HG03342 (cell line): ENCODE data around the gene TSPAN2.

Source experiments
- ATAC-seq: cut with Tn5 transposase; IDR thresholded peaks from one replicate; pipeline ENCODE4 v1.9.1; 2021; ENCODE audit warnings: mild to moderate bottlenecking, moderate library complexity; ENCODE audit not compliant: unreplicated experiment

The TSPAN2 gene

GRCh38 chr1:115076384-115076915, 12.9 kb downstream of the TSPAN2 start:
- no peak for ATAC-seq

- ATAC-seq: no peak
Observed at GRCh38 chr1:115074839-115075534, 14.3 kb downstream of the TSPAN2 start.

GRCh38 chr1:115073298-115074087, 15.8 kb downstream of the TSPAN2 start:
- no peak for ATAC-seq

GRCh38 chr1:115071012-115071664, 18.2 kb downstream of the TSPAN2 start:
- no peak for ATAC-seq

GRCh38 chr1:115069659-115070308, 19.5 kb downstream of the TSPAN2 start:
- ATAC-seq: no peak

DNA sequence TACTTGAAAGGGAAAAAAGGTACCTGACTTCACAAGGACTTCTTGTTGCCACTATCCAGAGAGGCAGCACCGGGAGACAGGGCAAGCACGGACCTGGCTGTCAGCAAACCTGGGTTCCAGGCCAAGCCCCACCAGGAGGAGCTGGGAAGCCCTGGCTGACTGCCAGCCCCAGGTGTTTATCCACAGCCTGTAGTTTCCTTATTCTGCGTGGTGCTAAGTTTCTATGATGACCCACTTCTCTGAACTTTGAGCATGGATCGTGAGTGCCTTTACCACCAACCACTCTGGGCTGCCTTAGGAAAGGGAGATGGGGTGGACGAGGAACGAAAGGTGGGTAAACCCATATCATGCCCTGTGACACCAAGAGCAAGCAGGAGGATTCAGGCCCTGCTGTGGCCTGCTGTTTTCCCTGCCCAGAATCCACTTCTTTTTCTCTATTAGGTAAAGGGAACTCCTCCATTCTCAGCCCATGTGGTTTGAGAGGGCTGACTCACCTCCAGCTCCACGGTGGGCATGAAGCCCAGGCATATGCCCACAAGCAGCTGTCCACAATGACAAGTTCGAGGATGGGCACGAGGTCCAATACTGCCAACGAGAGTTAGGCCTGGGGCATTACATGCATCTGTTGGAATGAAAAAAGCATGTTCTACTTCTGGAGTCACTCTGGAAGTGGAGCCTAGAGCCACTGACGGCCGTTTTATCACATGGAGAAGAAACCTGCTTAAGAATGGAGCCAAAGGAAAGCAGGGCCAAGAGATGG, 20.3 kb downstream of the TSPAN2 start:
- ATAC-seq: no peak

GRCh38 chr1:115067161-115067859, 22.0 kb downstream of the TSPAN2 start:
- no peak for ATAC-seq

GRCh38 chr1:115065021-115065420, 24.3 kb downstream of the TSPAN2 start:
- no peak for ATAC-seq

DNA sequence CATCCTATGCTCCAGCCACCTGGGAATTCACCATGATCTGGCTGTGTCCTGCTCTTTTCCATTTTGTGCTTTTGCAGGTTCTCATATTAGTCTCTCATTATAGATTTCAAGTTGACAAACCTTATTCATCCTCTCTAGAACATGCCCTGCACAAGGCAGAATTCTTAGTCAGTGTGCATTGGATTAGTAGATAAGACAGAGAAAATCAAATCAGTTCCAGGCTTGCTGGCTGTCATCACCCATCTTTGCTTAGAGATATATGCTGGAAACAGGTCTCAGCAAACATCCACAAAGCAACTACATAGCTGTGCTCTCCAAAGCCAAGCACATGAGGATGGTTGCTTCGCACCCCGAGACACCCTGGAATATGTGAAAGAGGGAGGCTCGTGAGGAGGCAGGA, 24.8 kb downstream of the TSPAN2 start:
- no peak for ATAC-seq

- ATAC-seq: no peak
Observed at GRCh38 chr1:115063228-115063901, 25.9 kb downstream of the TSPAN2 start.

- ATAC-seq: peak; percentile 74
Observed at GRCh38 chr1:115062542-115063004, 26.7 kb downstream of the TSPAN2 start.

DNA sequence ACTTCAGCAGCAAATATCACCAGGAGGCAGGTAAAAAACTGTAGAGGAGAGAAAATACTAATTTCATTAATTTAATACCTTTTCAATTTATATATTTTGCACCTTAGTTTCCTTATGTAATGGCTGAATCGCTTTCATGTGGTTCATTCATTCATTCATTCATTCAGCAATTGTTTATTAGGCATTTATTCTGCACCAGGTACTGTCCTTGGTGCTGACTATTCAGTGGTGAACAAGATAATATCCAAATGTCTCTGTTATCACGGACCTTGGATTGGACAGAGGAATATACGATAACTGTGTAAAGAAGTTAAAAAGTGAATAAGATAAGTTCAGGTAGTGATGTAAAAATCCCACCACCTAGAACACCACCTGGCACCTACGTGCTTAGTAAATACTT, 28.8 kb downstream of the TSPAN2 start:
- ATAC-seq: no peak

DNA sequence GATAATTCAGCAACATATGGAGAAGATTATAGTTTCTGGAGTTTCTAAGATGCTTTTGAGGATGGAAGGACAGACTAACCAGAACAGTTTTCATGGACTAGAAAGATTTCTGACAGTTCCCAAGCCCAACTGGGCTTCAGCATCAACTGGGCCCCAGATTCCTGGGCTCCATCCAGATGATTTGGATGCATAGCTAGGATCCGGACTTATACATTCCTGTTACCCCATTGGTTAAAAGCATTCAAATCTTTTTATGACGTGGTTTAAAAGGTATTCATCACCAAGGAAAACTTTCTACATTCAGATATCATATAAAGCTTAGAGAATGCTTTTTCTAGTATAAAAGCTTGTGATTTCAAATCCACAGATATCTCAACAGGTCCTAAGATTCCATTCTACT, 30.0 kb downstream of the TSPAN2 start:
- ATAC-seq: no peak

- ATAC-seq: no peak
Observed at GRCh38 chr1:115057661-115058254, 31.5 kb downstream of the TSPAN2 start.

DNA sequence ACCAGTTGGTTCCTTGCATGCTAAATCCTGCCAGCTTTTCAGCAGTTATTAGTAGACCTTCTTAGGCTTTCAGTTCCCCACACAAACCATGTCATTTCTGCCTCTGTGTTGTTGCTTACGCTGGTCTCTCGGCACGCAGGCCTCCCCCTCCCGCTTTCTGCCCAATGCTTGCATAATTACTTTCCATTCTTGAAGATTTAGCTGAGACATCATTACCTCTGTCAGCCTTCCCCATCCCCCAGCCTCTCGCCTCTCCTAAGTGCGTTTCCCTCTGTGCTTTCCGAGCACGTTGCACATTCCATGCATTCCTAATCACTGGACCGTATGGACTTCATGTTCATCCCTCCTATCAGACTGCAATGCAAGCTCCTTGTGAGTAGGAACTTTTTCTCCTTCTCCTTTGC, 32.9 kb downstream of the TSPAN2 start:
- no peak for ATAC-seq

GRCh38 chr1:115052454-115053083, 36.7 kb downstream of the TSPAN2 start:
- ATAC-seq: peak; percentile 94

DNA sequence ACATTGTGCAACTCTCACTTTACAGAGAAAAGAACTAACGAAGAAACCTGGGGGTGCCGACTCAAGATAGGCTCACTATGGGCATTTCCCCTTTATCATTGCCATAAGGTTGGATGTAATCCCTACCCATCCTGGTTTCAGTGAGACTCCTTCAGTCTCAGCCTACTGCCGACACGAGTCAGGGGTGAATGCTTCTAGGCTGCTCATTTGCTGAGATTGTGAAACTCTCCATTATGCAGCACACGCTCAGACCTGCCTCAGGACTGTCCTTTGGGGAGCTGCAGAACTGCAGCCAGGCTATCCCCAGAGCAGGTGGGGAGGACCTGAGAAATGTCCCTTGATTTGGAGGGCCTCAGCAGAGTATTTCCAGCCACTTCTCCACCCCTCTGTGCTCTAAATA, 37.5 kb downstream of the TSPAN2 start:
- ATAC-seq: no peak

- ATAC-seq: no peak
Observed at GRCh38 chr1:115046751-115047150, 42.6 kb downstream of the TSPAN2 start.
